Colonic mucosa (tissue), 4 donors: ENCODE data around the gene ARAP2. TPM values are rescaled to one million over a fixed set of nuclear protein-coding genes. Genes with fewer than 3 reads are reported as not detected.

Experiments used
- DNase-seq: peaks from one replicate; pipeline ENCODE4 v3.0.0-alpha.2; 2020
- H3K27ac ChIP-seq: fragments of 200-600 bp; one replicate; pipeline ENCODE4 v1.8.0; 2021
- H3K27me3 ChIP-seq: fragments of 200-600 bp; one replicate; pipeline ENCODE4 v1.8.0; 2021
- H3K36me3 ChIP-seq: fragments of 200-600 bp; one replicate; pipeline ENCODE4 v1.8.0; 2021
- H3K4me1 ChIP-seq: fragments of 200-600 bp; one replicate; pipeline ENCODE4 v1.8.0; 2021; ENCODE audit warnings: mild to moderate bottlenecking
- H3K4me3 ChIP-seq: fragments of 200-600 bp; one replicate; pipeline ENCODE4 v1.8.0; 2021
- H3K9ac ChIP-seq, 2 donors: one replicate each; pipeline ENCODE4 v1.7.0; 2013; ENCODE audit warnings: control low read depth in 2 of 2, low read depth in 2 of 2, low read length in 2 of 2
- H3K9me3 ChIP-seq: fragments of 200-600 bp; one replicate; pipeline ENCODE4 v1.8.0; 2021
- intact Hi-C: fragments of 100-400 bp; cut with DNase I; formaldehyde crosslinking; loops from one replicate; pipeline ENCODE4 v1.14.1; 2022
- total RNA-seq, 2 donors: library from RNA; stranded (reverse); fragmentation: NEBNext Ultra II Directional in 1 of 2; extraction: Animal tissue kit (Norgen Biotek cat#: 25700) in 1 of 2; gene quantifications; one replicate each; pipeline ENCODE4 v1.2.1, GENCODE V29; 2021
- TF ChIP-seq, protein P1 (sequence below): fragments of 200-600 bp; IDR thresholded peaks from one replicate; pipeline ENCODE4 v1.8.0; 2022; ENCODE audit warnings: antibody characterized with exemption, mild to moderate bottlenecking
- donor health status: healthy.
- donor health status: DM: no; HTN: no; CAD: no.
- donor health status: DM: no; HTN: no; CAD: no.

Gene ARAP2
- total RNA-seq, 2 donors from 2014 or later, result 10.7 to 19.3 TPM

DNA sequence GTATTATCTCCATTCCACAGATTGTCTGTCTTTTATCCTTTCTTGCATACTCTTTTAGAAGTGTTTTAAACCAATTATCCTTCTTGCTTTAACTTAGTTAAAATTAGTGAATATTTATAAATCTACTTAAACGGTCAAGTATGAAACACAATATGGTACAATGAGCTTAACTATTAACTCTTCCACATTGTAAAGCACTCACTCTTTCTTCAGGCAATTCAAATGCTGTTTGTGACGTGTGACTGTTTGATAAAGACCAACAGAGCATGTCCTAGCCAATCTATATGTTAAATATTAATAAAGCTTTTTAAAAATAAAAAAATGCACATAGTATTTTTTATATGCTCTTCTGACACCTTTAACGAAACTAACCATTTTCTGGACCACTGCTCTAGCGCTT is 192.7 kb downstream of the ARAP2 start:
- DNase-seq, result no peak
- TF ChIP-seq, protein P1, sequence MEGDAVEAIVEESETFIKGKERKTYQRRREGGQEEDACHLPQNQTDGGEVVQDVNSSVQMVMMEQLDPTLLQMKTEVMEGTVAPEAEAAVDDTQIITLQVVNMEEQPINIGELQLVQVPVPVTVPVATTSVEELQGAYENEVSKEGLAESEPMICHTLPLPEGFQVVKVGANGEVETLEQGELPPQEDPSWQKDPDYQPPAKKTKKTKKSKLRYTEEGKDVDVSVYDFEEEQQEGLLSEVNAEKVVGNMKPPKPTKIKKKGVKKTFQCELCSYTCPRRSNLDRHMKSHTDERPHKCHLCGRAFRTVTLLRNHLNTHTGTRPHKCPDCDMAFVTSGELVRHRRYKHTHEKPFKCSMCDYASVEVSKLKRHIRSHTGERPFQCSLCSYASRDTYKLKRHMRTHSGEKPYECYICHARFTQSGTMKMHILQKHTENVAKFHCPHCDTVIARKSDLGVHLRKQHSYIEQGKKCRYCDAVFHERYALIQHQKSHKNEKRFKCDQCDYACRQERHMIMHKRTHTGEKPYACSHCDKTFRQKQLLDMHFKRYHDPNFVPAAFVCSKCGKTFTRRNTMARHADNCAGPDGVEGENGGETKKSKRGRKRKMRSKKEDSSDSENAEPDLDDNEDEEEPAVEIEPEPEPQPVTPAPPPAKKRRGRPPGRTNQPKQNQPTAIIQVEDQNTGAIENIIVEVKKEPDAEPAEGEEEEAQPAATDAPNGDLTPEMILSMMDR, result no peak
- no peak overlapping the region for H3K27ac ChIP-seq
- intact Hi-C loops, result no loop called here
- H3K27me3 ChIP-seq, result no peaks in the 10 kb centered on the region
- no peak overlapping the region for H3K9ac ChIP-seq
- H3K4me3 ChIP-seq, result no peak overlapping the region
- H3K36me3 ChIP-seq, result no peaks in the 10 kb centered on the region
- no peaks in the 10 kb centered on the region for H3K9me3 ChIP-seq
- H3K4me1 ChIP-seq, result no peaks in the 10 kb centered on the region

DNA sequence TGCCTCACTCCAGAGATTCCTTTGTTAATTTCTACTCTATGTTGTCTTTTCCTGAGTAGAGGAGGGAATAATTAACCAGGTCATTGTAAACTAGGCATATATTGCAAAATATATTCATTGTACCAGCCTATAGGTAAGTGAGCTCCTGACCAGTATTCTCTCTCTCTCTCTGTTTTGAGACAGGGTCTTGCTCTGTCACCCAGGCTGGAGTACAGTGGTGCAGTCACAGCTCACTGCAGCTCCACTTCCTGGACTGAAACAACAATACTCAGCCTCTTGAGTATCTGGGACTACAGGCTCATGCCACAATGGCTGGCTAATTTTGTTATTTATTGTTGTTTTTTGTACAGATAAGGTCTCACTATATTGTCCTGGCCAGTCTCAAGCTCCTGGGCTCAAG is 198.3 kb downstream of the ARAP2 start:
- H3K27me3 ChIP-seq, result no peaks in the 10 kb centered on the region
- intact Hi-C loops, result no loop called here
- H3K4me3 ChIP-seq, result no peak overlapping the region
- H3K9ac ChIP-seq, result no peak overlapping the region
- DNase-seq, result no peak
- no peaks in the 10 kb centered on the region for H3K4me1 ChIP-seq
- no peaks in the 10 kb centered on the region for H3K36me3 ChIP-seq
- no peak overlapping the region for H3K27ac ChIP-seq
- TF ChIP-seq, protein P1, result no peak
- no peaks in the 10 kb centered on the region for H3K9me3 ChIP-seq

DNA sequence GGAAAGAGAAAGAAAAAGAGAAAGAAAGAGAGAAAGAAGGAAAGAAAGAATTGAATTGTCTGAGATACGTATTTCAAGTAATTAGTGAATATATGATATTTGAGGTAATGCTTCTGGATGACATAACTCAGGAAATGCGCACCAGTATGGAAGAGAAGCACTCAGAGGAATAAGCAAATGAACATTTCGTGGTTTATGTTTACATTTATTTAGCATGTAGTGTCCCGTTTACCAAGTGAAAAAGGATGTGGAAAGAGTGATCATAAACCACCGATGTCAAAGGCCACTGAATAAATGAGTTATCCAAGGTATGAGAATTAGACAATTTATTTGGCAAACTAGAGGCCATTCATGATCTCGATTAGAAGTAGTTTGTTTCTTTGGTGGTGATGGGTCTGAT is 200.4 kb downstream of the ARAP2 start:
- DNase-seq, result no peak
- Histone ChIP-seq H3K4me3 (no peak overlapping the region), H3K4me1 (no peaks in the 10 kb centered on the region), H3K27ac (no peak overlapping the region), H3K9ac (no peak overlapping the region), H3K27me3 (no peaks in the 10 kb centered on the region), H3K9me3 (no peaks in the 10 kb centered on the region), H3K36me3 (no peaks in the 10 kb centered on the region)
- intact Hi-C loops, result no loop called here
- TF ChIP-seq, protein P1, result no peak

DNA sequence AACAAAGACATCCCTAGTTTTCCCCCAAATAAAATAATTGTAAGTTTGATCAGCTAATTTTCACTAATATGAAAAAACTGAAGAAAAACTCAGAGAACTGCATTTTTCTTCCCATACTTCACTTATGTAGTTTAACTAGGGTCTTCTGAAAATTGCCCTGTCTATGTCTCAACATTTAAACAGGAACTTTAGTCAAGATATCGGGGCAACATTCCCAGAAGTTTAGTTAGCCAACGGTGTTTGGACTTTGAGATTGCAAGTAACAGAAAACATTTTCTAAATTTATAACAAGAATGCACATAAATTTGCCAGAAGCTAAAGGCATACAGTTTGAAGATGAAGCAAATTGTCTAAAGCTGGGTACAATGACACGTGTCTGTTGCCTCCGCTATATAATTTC is 201.1 kb downstream of the ARAP2 start:
- Histone ChIP-seq H3K36me3 (no peaks in the 10 kb centered on the region), H3K9me3 (no peaks in the 10 kb centered on the region), H3K27ac (no peak overlapping the region), H3K27me3 (no peaks in the 10 kb centered on the region), H3K9ac (no peak overlapping the region), H3K4me3 (no peak overlapping the region), H3K4me1 (no peaks in the 10 kb centered on the region)
- TF ChIP-seq, protein P1, result no peak
- intact Hi-C loops, result no loop called here
- DNase-seq, result no peak

DNA sequence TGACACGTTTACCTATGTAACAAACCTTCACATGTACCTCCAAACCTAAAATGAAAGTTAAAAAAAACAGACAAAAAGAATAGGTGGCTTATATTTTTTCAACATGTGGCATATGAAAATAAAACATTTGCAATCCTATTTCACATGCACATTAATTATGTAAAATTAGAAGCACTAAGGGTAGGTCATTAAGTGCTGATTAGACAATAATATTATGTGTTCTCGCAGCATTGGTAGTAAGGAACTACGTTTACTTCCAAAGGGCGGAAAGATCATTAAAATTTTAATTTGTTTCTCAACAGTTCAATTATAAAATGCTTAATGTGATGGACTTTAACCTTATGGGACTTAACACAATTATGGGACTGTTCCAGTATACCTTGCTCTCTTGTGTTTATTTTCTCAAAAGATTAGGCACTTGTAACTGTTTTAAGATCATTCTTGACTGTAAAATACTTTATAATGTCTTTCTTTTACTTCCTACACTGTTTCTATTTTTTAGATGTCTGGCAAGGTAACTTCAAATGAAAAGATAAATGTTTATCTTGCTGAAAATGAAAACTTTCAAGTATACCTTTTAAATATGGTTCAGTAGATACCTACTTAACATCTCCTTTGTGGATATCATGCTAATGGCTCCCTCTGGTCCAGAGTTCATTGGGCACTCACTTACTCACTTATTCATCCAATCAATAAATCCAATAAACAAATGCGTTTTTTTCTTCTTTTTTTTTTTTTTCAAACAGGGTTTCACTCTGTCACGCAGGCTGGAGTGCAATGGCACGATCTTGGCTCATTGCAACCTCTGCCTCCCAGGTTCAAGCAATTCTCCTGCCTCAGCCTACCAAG is 202.0 kb downstream of the ARAP2 start:
- Histone ChIP-seq H3K27me3 (no peaks in the 10 kb centered on the region), H3K9ac (no peak overlapping the region), H3K36me3 (no peaks in the 10 kb centered on the region), H3K4me3 (no peak overlapping the region), H3K9me3 (no peaks in the 10 kb centered on the region), H3K27ac (no peak overlapping the region), H3K4me1 (no peaks in the 10 kb centered on the region)
- DNase-seq, result no peak
- intact Hi-C loops, result no loop called here
- TF ChIP-seq, protein P1, result no peak
